ENCODE measurements around the gene RYR2. TPM values are rescaled to one million over a fixed set of nuclear protein-coding genes. Genes with fewer than 3 reads are reported as not detected.

Gene RYR2
- total and polyA plus RNA-seq, 9 of the 15 experiments (the other 6 are each of a cell fraction or from before 2014, with no cell fraction given), result 0.03 to 0.42 (median 0.14) TPM

- TF ChIP-seq ATF1 (CRISPR knock-in tag; IDR thresholded peaks at IDR 0.05) (no peak), ATF1 (tag; IDR thresholded peaks at IDR 0.05) (no peak), NCOR1 (IDR thresholded peaks at IDR 0.05) (no peak), HDAC2 (IDR thresholded peaks at IDR 0.05) (no peak), TCF3 (CRISPR knock-in tag; IDR thresholded peaks at IDR 0.05) (no peak), KAT2B (IDR thresholded peaks at IDR 0.05; ENCODE audit: low read depth, low read length) (no peak), POLR2H (tag; IDR thresholded peaks at IDR 0.05; ENCODE audit: low read depth) (no peak), CHD1 (IDR thresholded peaks at IDR 0.05; ENCODE audit: low read length) (no peak), SMARCC2 (IDR thresholded peaks at IDR 0.05; ENCODE audit: low read depth) (no peak), NR0B1 (IDR thresholded peaks at IDR 0.05; ENCODE audit: partially characterized antibody) (no peak), PHB2 (IDR thresholded peaks at IDR 0.05; ENCODE audit: low read depth) (no peak)
Observed at GRCh38 chr1:237007147-237007881, 34.7 kb upstream of the RYR2 start (continued).

GRCh38 chr1:237009611-237010010 is 32.4 kb upstream of the RYR2 start:
- H4K20me1 ChIP-seq (replicated peaks; ENCODE audit: control insufficient read depth, insufficient read depth, low read length), result no peaks in the 10 kb centered on the region
- intact Hi-C loops (cut with micrococcal nuclease), result no loop called here
- no peak overlapping the region for H3K27ac ChIP-seq (ENCODE audit: extremely low read depth, low read depth, low read length)
- no peak overlapping the region for H3K9ac ChIP-seq (ENCODE audit: insufficient read depth in 1 of 2, low read depth in 2 of 2, low read length in 2 of 2)
- DNase-seq (ENCODE audit: extremely low read depth in 1 of 4, low spot score in 3 of 4) (no peak), FAIRE-seq (no peak), ATAC-seq (no peak)
- H3K9me1 ChIP-seq (ENCODE audit: control insufficient read depth, insufficient read depth, low read length), result no peaks in the 10 kb centered on the region
- ChIA-PET POLR2A (no interaction called here), CTCF (ENCODE audit: low intra/inter-chr PET ratio) (no interaction called here)
- H3K4me2 ChIP-seq (ENCODE audit: insufficient read depth, low read length), result no peak overlapping the region
- no peaks in the 10 kb centered on the region for H3K9me3 ChIP-seq (replicated peaks; ENCODE audit: control insufficient read depth, insufficient read depth, low read depth, low read length)
- peaks cover 4 to 11% of the 10 kb centered on the region in 2 experiments; a peak in 3 of 5 replicates for H3K4me1 ChIP-seq (replicated peaks in 1 of 2; ENCODE audit: control insufficient read depth in 2 of 2, insufficient read depth in 2 of 2, low read length in 2 of 2)
- no peak overlapping the region for H3K4me3 ChIP-seq
- in situ Hi-C loops (cut with MboI), result no loop called here
- BruUV-seq (replicated peaks), result no TSS peak
- H3K27me3 ChIP-seq (ENCODE audit: control insufficient read depth in 2 of 2, insufficient read depth in 2 of 2, low read length in 2 of 2), result peaks cover 5 to 8% of the 10 kb centered on the region in 2 experiments; a peak in 4 of 5 replicates
- H2AFZ ChIP-seq (ENCODE audit: low read depth, low read length), result no peak overlapping the region
- H3K36me3 ChIP-seq (ENCODE audit: control insufficient read depth, insufficient read depth, low read length), result no peaks in the 10 kb centered on the region
- 15% methylated on average over 4 of the region's 4 CpGs for WGBS (ENCODE audit: insufficient coverage, low coverage, missing lambda C conversion rate)
- no peaks in the 10 kb centered on the region for H3K79me2 ChIP-seq (ENCODE audit: control insufficient read depth, insufficient read depth, low read length)
- TF ChIP-seq ZNF75A (CRISPR knock-in tag; IDR thresholded peaks at IDR 0.05), result no peak
- TF ChIP-seq HMG20B (CRISPR knock-in tag; IDR thresholded peaks at IDR 0.05), result no peak
- TF ChIP-seq NR1H2 (CRISPR knock-in tag; IDR thresholded peaks at IDR 0.05), result no peak
- TF ChIP-seq RFX5 (IDR thresholded peaks at IDR 0.05; ENCODE audit: low read depth, low read length), result no peak
- no peak for TF ChIP-seq STAG1 (CRISPR knock-in tag; IDR thresholded peaks at IDR 0.05; ENCODE audit: borderline replicate concordance)
- no peak for TF ChIP-seq ZNF274 (IDR thresholded peaks at IDR 0.05; ENCODE audit: borderline replicate concordance, low read depth, low read length)
- no peak for TF ChIP-seq ELF4 (CRISPR knock-in tag; IDR thresholded peaks at IDR 0.05)
- TF ChIP-seq NEUROD1 (IDR thresholded peaks at IDR 0.05; ENCODE audit: borderline replicate concordance, low read depth, low read length, partially characterized antibody), result no peak
- no peak for TF ChIP-seq POLR3A (IDR thresholded peaks at IDR 0.05; ENCODE audit: borderline replicate concordance, extremely low read depth, insufficient read depth, insufficient read length)
- no peak for TF ChIP-seq TEAD1 (CRISPR knock-in tag; IDR thresholded peaks at IDR 0.05)
- no peak for TF ChIP-seq ZNF408 (CRISPR knock-in tag; IDR thresholded peaks at IDR 0.05; ENCODE audit: low read depth)
- no peak for TF ChIP-seq SMARCC2 (IDR thresholded peaks at IDR 0.05; ENCODE audit: low read depth)
- no peak for TF ChIP-seq ZNF699 (CRISPR knock-in tag; IDR thresholded peaks at IDR 0.05; ENCODE audit: insufficient replicate concordance)
